HG03439 (cell line): ENCODE results near the gene ABCF2.

Source experiments
- ATAC-seq: cut with Tn5 transposase; IDR thresholded peaks from one replicate; pipeline ENCODE4 v1.9.1; 2021; ENCODE audit warnings: mild to moderate bottlenecking, moderate library complexity; ENCODE audit not compliant: unreplicated experiment

ABCF2 gene

GRCh38 chr7:151252961-151253711 lies 26.1 kb upstream of the ABCF2 start:
- ATAC-seq, result no peak

GRCh38 chr7:151252561-151252835 lies 25.5 kb upstream of the ABCF2 start:
- ATAC-seq, result no peak

DNA sequence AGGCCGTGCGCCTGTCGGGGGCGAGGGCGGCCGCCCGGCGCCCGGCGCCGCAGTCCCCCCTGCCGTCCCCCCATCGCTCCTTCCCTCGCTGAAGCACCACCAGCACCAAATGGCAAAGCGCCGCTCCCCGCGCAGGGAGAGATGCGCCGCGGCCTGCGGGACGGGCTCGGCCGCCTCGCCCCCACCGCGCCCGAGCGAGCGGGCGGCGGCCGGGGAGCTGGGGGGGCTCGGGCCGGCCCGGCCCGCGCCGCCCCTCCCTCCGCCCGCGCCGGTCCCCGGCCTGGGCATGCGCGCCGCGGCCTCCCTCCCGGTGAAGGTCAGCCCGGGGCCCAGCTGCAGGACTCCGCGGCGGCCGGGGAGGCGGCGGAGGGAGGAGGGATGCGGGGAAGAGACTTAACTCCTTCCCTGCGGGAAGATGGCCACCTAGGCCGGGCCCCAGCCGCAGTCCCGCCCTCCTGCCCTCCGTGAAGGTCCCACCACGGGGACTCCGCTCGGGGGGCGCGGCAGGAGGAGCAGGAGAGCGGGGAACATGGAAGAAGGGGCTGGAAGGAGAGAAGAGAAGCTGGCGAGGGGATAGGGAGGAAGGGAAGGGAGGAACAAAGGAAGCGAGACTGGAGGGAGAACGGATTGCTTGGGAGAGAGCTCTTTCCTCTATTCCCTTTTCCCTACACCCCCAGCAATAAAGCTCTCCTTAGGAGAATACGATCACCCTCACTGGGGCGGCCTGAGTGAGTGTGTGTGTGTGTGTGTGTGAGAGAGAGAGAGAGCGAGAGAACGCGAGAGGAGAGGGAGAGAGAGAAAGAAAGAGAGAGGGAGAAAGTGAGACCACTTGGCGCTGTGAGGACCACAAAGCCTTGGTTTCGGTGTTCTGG lies 24.9 kb upstream of the ABCF2 start:
- ATAC-seq, result no peak

GRCh38 chr7:151251328-151251688 lies 24.3 kb upstream of the ABCF2 start:
- ATAC-seq, result no peak

DNA sequence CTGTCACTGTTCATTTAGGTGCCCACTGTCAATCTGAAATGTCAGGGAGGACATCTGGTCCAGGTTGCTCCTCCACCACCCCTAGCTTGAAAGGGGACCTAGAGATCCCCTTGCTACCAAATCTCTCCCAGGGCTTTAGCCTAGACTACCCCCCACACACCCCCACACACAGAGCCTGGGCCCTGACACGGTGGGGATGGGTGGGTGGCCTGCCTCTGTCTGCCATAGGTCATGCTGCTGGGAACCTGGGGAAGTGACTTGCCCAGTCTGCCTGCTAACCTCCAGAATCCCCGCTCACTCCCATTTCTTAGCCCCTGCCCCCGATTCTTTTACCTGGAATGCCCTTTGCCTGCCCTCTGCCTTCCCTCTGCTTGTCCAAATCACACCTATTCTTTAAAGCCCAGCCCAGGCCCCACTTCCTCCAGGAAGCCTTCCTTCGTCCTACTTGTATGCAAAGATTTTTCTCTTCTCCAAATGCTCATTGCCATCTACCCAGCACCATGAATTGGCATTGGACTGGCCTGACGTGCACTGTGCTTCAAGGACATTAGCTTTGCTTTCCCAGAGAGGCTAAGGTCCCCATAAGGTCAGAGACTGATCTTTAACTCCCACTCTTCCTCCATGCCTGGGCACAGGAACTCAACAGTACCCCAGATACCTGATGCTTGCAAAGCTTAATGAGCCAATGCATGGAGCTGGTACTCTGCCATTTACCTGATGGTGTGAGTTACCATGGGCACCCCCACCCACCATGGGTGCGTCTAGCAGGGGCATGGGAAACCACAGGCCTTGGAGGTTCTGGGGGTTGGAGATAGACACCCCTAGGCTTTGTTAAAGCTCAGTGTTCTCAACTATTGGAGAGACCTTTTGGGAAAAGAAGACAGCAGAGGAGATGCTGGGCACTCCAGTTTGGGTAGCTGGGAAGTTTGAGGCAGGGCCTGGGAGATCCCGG lies 23.5 kb upstream of the ABCF2 start:
- no peak for ATAC-seq

- no peak for ATAC-seq
These were observed 22.7 kb upstream of the ABCF2 start for GRCh38 chr7:151249732-151250072.

DNA sequence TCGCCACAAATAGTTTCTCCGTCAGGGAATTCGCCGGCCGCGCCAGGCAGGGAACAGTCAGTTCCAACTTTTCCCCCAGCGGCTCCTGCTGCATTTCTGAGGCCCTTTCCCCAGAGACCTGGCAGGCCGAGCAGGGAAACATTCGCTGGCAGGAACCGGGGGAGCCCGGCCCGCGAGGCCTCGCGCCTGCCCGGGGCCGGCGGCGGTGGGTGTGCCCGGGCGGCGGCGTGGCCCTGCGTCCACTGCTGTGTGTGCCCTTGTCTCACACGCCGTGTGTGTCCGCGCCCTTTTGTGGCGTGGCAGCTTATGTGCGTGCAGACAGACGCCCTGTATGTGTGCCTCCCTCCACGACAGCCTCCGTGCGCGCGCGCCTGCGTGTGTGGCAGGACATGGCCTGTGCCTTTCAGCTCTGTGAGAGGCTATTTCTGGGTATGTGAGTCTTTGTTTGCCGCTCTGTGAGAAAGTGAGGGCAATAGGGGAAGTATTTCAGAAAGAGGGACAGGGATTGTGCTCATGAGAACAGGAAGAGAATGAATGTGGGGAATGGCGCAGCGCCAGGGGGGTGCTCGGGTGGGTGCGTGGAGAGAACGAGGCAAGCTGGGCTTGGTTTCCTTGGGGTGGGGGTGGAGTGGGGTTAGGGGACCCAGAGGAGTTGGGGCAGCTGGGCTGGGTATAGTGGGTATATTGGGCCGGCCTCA lies 22.2 kb upstream of the ABCF2 start:
- ATAC-seq, result no peak

DNA sequence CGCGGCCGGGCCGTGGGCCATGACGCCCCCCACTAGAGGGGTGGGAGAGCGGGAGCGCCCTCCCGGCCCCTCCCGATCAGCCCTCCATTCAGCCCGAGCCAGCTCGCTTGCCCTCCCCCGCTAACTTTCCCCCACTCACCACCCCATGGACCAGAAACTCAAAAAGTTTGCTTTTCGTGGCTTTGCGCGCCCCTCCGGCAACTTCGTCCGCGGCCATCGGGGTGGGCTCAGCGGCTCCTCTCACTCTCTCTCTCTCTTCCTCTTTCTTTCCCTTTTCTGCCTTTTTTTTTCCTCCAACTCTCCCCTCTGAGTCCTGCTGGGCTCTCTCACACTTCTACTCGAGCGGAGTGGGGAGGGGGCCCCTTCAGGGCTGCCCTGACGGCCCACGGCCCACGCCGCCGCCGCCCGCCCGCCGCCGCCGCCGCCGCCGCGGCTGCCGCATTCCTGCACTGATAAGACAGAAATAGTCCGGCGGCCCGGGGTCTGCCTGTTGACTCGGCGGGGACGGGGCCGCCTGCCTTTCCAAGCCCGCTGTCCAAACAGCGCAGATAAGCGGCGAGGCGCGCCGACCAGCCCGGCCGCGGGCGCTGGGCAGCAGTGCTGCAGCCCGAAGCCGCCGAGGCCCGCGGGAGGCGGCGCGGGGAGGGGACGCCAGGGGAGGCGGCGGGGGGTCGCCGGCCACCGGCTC lies 21.5 kb upstream of the ABCF2 start, which contains the start of gene SMARCD3:
Gene SMARCD3 (minus strand): TSS at position 349 of the 688 bp plus-strand sequence. CDS start 132 bp downstream, at position 217.
- ATAC-seq, result no peak

DNA sequence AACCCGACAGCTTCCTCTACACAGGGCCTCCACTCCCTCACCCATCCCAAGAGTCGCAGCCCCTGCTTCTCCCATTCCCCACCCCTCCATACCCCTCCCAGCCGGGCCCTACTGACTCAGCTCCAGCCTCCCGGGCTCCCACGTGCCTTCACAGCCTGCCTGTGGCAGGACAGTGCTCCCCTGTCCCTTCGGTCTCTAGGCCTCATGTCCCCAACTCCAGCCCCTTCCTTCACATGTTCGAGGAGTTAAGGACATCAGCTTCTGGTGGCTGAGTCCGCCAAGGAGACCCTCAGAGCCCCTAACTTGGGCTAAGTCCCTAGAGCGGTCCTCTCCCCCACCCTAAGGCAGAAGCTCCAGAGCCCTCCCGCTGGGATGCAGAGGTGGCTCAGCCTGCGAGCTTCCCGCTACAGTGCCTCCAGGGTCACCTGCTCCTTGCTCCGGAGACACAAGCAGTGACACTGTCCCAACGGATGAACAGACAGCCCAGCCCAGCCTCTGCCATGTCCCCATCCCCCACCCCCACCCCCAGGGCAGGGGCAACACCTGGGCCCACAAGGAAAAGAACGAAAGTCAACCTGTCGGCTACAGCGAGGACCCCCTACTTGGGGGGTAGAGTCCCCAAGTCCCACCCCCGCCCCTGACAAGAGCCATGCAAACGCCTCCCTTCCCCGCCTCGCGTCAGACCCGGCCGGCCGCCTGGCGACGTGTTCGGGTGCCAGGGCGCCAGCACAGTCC lies 20.8 kb upstream of the ABCF2 start:
- no peak for ATAC-seq

DNA sequence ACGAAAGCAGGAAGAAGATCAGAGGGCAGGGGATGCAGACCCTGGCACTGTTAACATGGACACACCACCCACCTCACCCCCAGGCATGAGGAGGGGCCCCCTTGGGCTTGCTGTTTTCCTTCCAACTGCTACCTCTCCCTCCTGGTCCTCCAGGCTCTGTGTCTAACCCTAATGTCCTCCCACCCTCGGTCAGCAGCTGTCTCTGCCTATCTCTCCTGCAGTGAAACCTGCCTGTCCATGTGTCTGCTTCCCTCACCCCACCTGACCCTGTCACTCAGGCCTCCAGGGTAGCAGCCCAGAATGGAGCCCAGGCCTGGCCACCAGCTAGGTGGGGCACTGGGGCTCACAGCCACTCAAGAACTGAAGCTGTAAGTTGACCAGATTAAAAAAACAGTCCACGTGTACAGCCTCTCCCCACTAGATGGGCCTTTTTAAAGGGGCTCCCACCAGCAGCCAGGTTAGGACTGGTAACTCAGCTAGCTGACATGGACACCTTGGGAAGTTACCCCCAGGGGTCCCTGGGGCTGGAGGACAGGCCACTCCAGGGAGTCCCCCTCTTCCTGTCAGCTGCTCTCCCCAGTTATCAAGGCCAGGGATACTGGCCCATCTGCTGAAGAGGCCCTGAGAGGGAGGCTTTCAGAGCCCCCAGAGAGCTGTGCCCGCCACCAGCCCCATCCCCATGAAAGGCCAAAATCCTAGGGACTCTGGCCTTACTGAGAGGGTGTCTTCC lies 20.0 kb upstream of the ABCF2 start:
- no peak for ATAC-seq

GRCh38 chr7:151246102-151246850 lies 19.3 kb upstream of the ABCF2 start:
- ATAC-seq, result no peak

GRCh38 chr7:151245360-151246101 lies 18.5 kb upstream of the ABCF2 start:
- ATAC-seq, result no peak

GRCh38 chr7:151244841-151245346 lies 17.9 kb upstream of the ABCF2 start:
- no peak for ATAC-seq

- ATAC-seq, result no peak
These were observed 17.3 kb upstream of the ABCF2 start for GRCh38 chr7:151244196-151244840.

- ATAC-seq, result no peak
These were observed 16.6 kb upstream of the ABCF2 start for GRCh38 chr7:151243408-151244195.

DNA sequence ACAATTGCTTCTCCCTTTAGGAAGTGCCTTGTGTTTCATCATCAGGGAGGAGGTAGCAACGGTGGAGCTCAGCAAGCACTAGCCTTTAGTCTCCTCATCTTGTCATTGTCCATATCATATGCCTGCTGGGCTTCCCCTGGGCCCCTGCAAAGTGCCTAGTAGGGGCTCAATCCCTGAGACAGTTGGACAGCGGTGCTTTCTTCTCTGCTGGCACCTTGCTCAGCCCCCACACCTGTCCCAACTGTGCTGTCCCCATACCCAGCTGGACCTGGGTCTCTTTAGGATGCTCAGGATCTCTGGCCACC lies 16.0 kb upstream of the ABCF2 start:
- no peak for ATAC-seq
